IMR-90 (cell line): Measurements from ENCODE around the gene ARHGAP15. TPM values are rescaled to one million over a fixed set of nuclear protein-coding genes. Genes with fewer than 3 reads are reported as not detected.

Source experiments
- ATAC-seq: fragments of 200-7000 bp; cut with Tn5 transposase; 2 replicates; pipeline ENCODE4 v1.9.1; 2020; ENCODE audit warnings: low read depth, mild to moderate bottlenecking, moderate library complexity
- BruUV-seq: library from RNA; stranded (reverse); fragments of 400-500 nt; replicated peaks from 2 replicates; lab custom pipeline; 2021; lab: Mats Ljungman, UMichigan
- CTCF ChIA-PET: fragments of 300-600 bp; formaldehyde crosslinking; extraction: SDS; loops from one replicate; lab custom pipeline; 2021; ENCODE audit warnings: antibody characterized with exemption; lab: Yijun Ruan, JAX
- POLR2A ChIA-PET: fragments of 300-600 bp; sonication (Branson Sonifier 250); formaldehyde crosslinking; loops from one replicate; lab custom pipeline; 2022; ENCODE audit warnings: antibody characterized with exemption; ENCODE audit not compliant: unreplicated experiment; lab: Charles Lee
- DNase-seq: peaks from one replicate; pipeline ENCODE4 v3.0.0; 2013
- H2AFZ ChIP-seq: replicated peaks from 2 replicates; pipeline ENCODE3; 2013; ENCODE audit warnings: low read length, mild to moderate bottlenecking; ENCODE audit not compliant: poor library complexity
- H2AK5ac ChIP-seq: 2 replicates; pipeline ENCODE4 v1.6.1; 2013; ENCODE audit warnings: low read depth, low read length, inconsistent platforms
- H2AK9ac ChIP-seq: replicated peaks from 2 replicates; pipeline ENCODE3; 2013; ENCODE audit warnings: mild to moderate bottlenecking, low read depth, low read length, moderate library complexity; ENCODE audit not compliant: poor library complexity
- H2BK120ac ChIP-seq: 2 replicates; pipeline ENCODE4 v1.6.1; 2013; ENCODE audit warnings: low read depth, low read length, inconsistent platforms
- H2BK15ac ChIP-seq: 3 replicates; pipeline ENCODE4 v1.6.1; 2013; ENCODE audit warnings: low read depth, low read length, inconsistent platforms
- H2BK20ac ChIP-seq: 2 replicates; pipeline ENCODE4 v1.6.1; 2013; ENCODE audit warnings: low read depth, mild to moderate bottlenecking, inconsistent platforms, low read length, moderate library complexity
- H2BK5ac ChIP-seq: 2 replicates; pipeline ENCODE4 v1.6.1; 2013; ENCODE audit warnings: mild to moderate bottlenecking, low read depth, low read length, inconsistent platforms; ENCODE audit not compliant: poor library complexity, severe bottlenecking
- H3K14ac ChIP-seq: replicated peaks from 2 replicates; pipeline ENCODE4 v1.6.1; 2013; ENCODE audit warnings: low read depth, low read length, inconsistent platforms
- H3K18ac ChIP-seq: 2 replicates; pipeline ENCODE4 v1.6.1; 2013; ENCODE audit warnings: low read depth, low read length, control low read depth
- H3K23ac ChIP-seq: 2 replicates; pipeline ENCODE4 v1.6.1; 2013; ENCODE audit warnings: low read depth, low read length, inconsistent platforms
- H3K27ac ChIP-seq: 2 replicates; pipeline ENCODE4 v1.5.1; 2013; ENCODE audit warnings: mild to moderate bottlenecking, control low read depth, low read length; ENCODE audit not compliant: insufficient read depth
- H3K27me3 ChIP-seq: 2 replicates; pipeline ENCODE4 v1.6.1; 2013; ENCODE audit warnings: low read length; ENCODE audit not compliant: control insufficient read depth, insufficient read depth
- H3K36me3 ChIP-seq: 2 replicates; pipeline ENCODE4 v1.6.1; 2013; ENCODE audit warnings: low read length, mixed read lengths; ENCODE audit not compliant: control insufficient read depth, insufficient read depth
- H3K4ac ChIP-seq: 2 replicates; pipeline ENCODE4 v1.6.1; 2013; ENCODE audit warnings: low read depth, low read length, inconsistent platforms
- H3K4me1 ChIP-seq: 2 replicates; pipeline ENCODE4 v1.6.1; 2013; ENCODE audit warnings: low read length, mixed read lengths; ENCODE audit not compliant: control insufficient read depth, insufficient read depth
- H3K4me2 ChIP-seq: 2 replicates; pipeline ENCODE4 v1.6.1; 2013; ENCODE audit warnings: low read depth, mild to moderate bottlenecking, control low read depth, low read length, moderate library complexity
- H3K4me3 ChIP-seq: 2 replicates; pipeline ENCODE4 v1.5.1; 2013; ENCODE audit warnings: low read depth, mild to moderate bottlenecking, control low read depth, low read length, moderate library complexity; ENCODE audit not compliant: insufficient read depth
- H3K56ac ChIP-seq: 2 replicates; pipeline ENCODE4 v1.6.1; 2013; ENCODE audit warnings: low read length, inconsistent platforms; ENCODE audit not compliant: insufficient read depth; ENCODE audit errors: extremely low read depth
- H3K79me1 ChIP-seq, 2 experiments: 2 replicates each; pipeline ENCODE4 v1.6.1; 2013; ENCODE audit warnings: low read length in 2 of 2, inconsistent platforms in 1 of 2, low read depth in 1 of 2
- H3K9ac ChIP-seq: 2 replicates; pipeline ENCODE4 v1.6.1; 2013; ENCODE audit warnings: low read depth, low read length, control low read depth
- H3K9me1 ChIP-seq: 2 replicates; pipeline ENCODE4 v1.6.1; 2013; ENCODE audit warnings: low read length, inconsistent platforms; ENCODE audit not compliant: insufficient read depth
- H3K9me3 ChIP-seq: 2 replicates; pipeline ENCODE4 v1.6.1; 2013; ENCODE audit warnings: low read length; ENCODE audit not compliant: control insufficient read depth, insufficient read depth
- H4K20me1 ChIP-seq: 2 replicates; pipeline ENCODE4 v1.6.1; 2013; ENCODE audit warnings: low read length, inconsistent platforms; ENCODE audit not compliant: insufficient read depth
- H4K5ac ChIP-seq: 2 replicates; pipeline ENCODE4 v1.6.1; 2013; ENCODE audit warnings: mild to moderate bottlenecking, low read depth, low read length, control low read depth
- H4K8ac ChIP-seq, 2 experiments: 2 replicates each; pipeline ENCODE4 v1.6.1; 2013; ENCODE audit warnings: low read depth in 2 of 2, low read length in 2 of 2, control low read depth in 1 of 2, inconsistent platforms in 1 of 2
- H4K91ac ChIP-seq: 2 replicates; pipeline ENCODE4 v1.6.1; 2013; ENCODE audit warnings: low read depth, low read length, inconsistent platforms; ENCODE audit not compliant: insufficient read depth
- BHLHE40 ChIP-seq: fragments of 150-350 bp; IDR thresholded peaks from 2 replicates; pipeline ENCODE4 v1.6.1; 2016; ENCODE audit warnings: mild to moderate bottlenecking, low read depth, low read length
- CEBPB ChIP-seq: IDR thresholded peaks from 2 replicates; pipeline ENCODE4 v1.6.1; 2012; ENCODE audit warnings: low read depth, low read length, improper control_type of control experiment
- CHD1 ChIP-seq: IDR thresholded peaks from 2 replicates; pipeline ENCODE4 v1.6.1; 2012; ENCODE audit warnings: low read depth, low read length, improper control_type of control experiment
- CTCF ChIP-seq: conservative IDR thresholded peaks from 2 replicates; pipeline ENCODE4 v1.5.1; 2012; ENCODE audit warnings: mild to moderate bottlenecking, low read depth, low read length, improper control_type of control experiment
- ELK1 ChIP-seq: fragments of 150-350 bp; IDR thresholded peaks from 2 replicates; pipeline ENCODE4 v1.6.1; 2016; ENCODE audit warnings: low read depth, mild to moderate bottlenecking, low read length, moderate library complexity, borderline replicate concordance
- MAFK ChIP-seq: IDR thresholded peaks from 2 replicates; pipeline ENCODE4 v1.6.1; 2012; ENCODE audit warnings: low read depth, low read length, improper control_type of control experiment
- MXI1 ChIP-seq: IDR thresholded peaks from 2 replicates; pipeline ENCODE4 v1.6.1; 2012; ENCODE audit warnings: low read depth, mild to moderate bottlenecking, low read length, moderate library complexity, borderline replicate concordance
- NFE2L2 ChIP-seq: fragments of 150-350 bp; IDR thresholded peaks from 2 replicates; pipeline ENCODE4 v1.6.1; 2016; ENCODE audit warnings: low read depth, mild to moderate bottlenecking, low read length
- POLR2A ChIP-seq: IDR thresholded peaks from 2 replicates; pipeline ENCODE4 v1.6.1; 2012; ENCODE audit warnings: mild to moderate bottlenecking, low read depth, low read length
- RAD21 ChIP-seq: IDR thresholded peaks from 2 replicates; pipeline ENCODE4 v1.6.1; 2012; ENCODE audit warnings: low read length, improper control_type of control experiment
- RCOR1 ChIP-seq: IDR thresholded peaks from 2 replicates; pipeline ENCODE4 v1.6.1; 2012; ENCODE audit warnings: mild to moderate bottlenecking, low read length, improper control_type of control experiment; ENCODE audit not compliant: insufficient replicate concordance
- RFX5 ChIP-seq: IDR thresholded peaks from 2 replicates; pipeline ENCODE4 v1.8.0; 2012; ENCODE audit warnings: low read depth, mild to moderate bottlenecking, low read length, moderate library complexity
- SMC3 ChIP-seq: fragments of 150-350 bp; IDR thresholded peaks from 2 replicates; pipeline ENCODE4 v1.6.1; 2016; ENCODE audit warnings: low read depth, mild to moderate bottlenecking, antibody characterized with exemption, low read length, moderate library complexity
- USF2 ChIP-seq: fragments of 150-350 bp; IDR thresholded peaks from 2 replicates; pipeline ENCODE4 v1.6.1; 2017; ENCODE audit warnings: mild to moderate bottlenecking, antibody characterized with exemption, low read length, low read depth
- WGBS, 2 experiments: methylation state at CpG; one replicate each; pipeline versions ENCODE4 v1.1.5 to v1.1.7; 2013; ENCODE audit warnings: missing lambda C conversion rate in 2 of 2; ENCODE audit not compliant: insufficient read length in 1 of 2; ENCODE audit errors: extremely low coverage in 2 of 2; 5-methylcytosine and 5-hydroxymethylcytosine counted together
- dilution Hi-C: fragments of 300-500 bp; cut with HindIII; formaldehyde crosslinking; loops from one replicate; pipeline ENCODE4 v1.14.3; 2018; ENCODE audit warnings: low sequenced_read_pairs; ENCODE audit not compliant: unreplicated experiment
- in situ Hi-C: fragments of 300-500 bp; cut with MboI; formaldehyde crosslinking; loops from 3 replicates; pipeline ENCODE4 v1.14.3; 2019; ENCODE audit warnings: low sequenced_read_pairs, inconsistent platforms, mixed read lengths
- intact Hi-C: fragments of 100-400 bp; cut with micrococcal nuclease; formaldehyde crosslinking; loops from 2 replicates; pipeline ENCODE4 v1.10.0; 2022
- polyA plus RNA-seq, 3 experiments: library from polyadenylated mRNA; depleted of rRNA; stranded (reverse); fragments of >200 nt; gene quantifications; 2 replicates each; pipeline ENCODE4 v1.2.3, GENCODE V29; 2012; ENCODE audit warnings: low replicate concordance in 1 of 3
- total RNA-seq: library from RNA; depleted of rRNA; stranded (reverse); fragments of >200 nt; gene quantifications from 2 replicates; pipeline ENCODE4 v1.2.3, GENCODE V29; 2012

ARHGAP15 gene
- total and polyA plus RNA-seq, 2 of the 4 experiments (the other 2 are of a cell fraction), result not detected

GRCh38 chr2:143152219-143152618 is 23.0 kb downstream of the ARHGAP15 start:
- DNase-seq (no peak), ATAC-seq (no peak)
- no peak overlapping the region for H3K23ac ChIP-seq
- no peak overlapping the region for H4K8ac ChIP-seq
- no peak overlapping the region for H2AK9ac ChIP-seq
- H4K91ac ChIP-seq, result no peak overlapping the region
- no peaks in the 10 kb centered on the region for H4K20me1 ChIP-seq
- no peak for TF ChIP-seq RCOR1
- no peak for TF ChIP-seq ELK1
- no peak for TF ChIP-seq RAD21
- TF ChIP-seq CTCF, result no peak
- no peak for TF ChIP-seq RFX5
- TF ChIP-seq MXI1, result no peak
- TF ChIP-seq USF2, result no peak
- no peak for TF ChIP-seq CHD1
- TF ChIP-seq MAFK, result no peak
- TF ChIP-seq BHLHE40, result no peak
- TF ChIP-seq NFE2L2, result no peak
- no peak for TF ChIP-seq POLR2A
- no peak for TF ChIP-seq CEBPB
- TF ChIP-seq SMC3, result no peak
- H2BK5ac ChIP-seq, result no peak overlapping the region
- H3K14ac ChIP-seq, result no peak overlapping the region
- H2AFZ ChIP-seq, result no peak overlapping the region
- H2BK15ac ChIP-seq, result no peak overlapping the region
- no peak overlapping the region for H3K27ac ChIP-seq
- dilution Hi-C loops (no loop called here), in situ Hi-C loops (no loop called here), intact Hi-C loops (no loop called here)
- no peak overlapping the region for H2BK120ac ChIP-seq
- 56% methylated on average over 1 of the region's 2 CpGs; no CpG with 5 or more reads in 1 of the 2 experiments for WGBS, 2 experiments
- no TSS peak for BruUV-seq
- no peak overlapping the region for H3K4ac ChIP-seq
- no peaks in the 10 kb centered on the region for H3K4me1 ChIP-seq
- H3K9me3 ChIP-seq, result no peaks in the 10 kb centered on the region
- no peaks in the 10 kb centered on the region for H3K79me1 ChIP-seq
- H3K4me2 ChIP-seq, result no peak overlapping the region
- H3K4me3 ChIP-seq, result no peak overlapping the region
- no peaks in the 10 kb centered on the region for H3K9me1 ChIP-seq
- peaks cover 7% of the 10 kb centered on the region; the same call in 1 of the 2 replicates for H3K27me3 ChIP-seq
- no peak overlapping the region for H3K56ac ChIP-seq
- no peak overlapping the region for H2AK5ac ChIP-seq
- H2BK20ac ChIP-seq, result no peak overlapping the region
- H3K18ac ChIP-seq, result no peak overlapping the region
- POLR2A ChIA-PET, result no interaction called here
- CTCF ChIA-PET, result no interaction called here
- H4K5ac ChIP-seq, result no peak overlapping the region
- H3K36me3 ChIP-seq, result no peaks in the 10 kb centered on the region
- H3K9ac ChIP-seq, result no peak overlapping the region
